Gastrocnemius medialis (tissue), 4 donors: ENCODE results near the gene CLMP. TPM values are rescaled to one million over a fixed set of nuclear protein-coding genes. Genes with fewer than 3 reads are reported as not detected.
A peak's percentile ranks its signal among the peaks of the same experiment; 100 is the strongest.
"Not testable (repeated sequence)": the region's sequence is repeated elsewhere in the genome, so short reads cannot be mapped to it uniquely, and the experiment has no call there.

Source experiments
- ATAC-seq, 2 donors: fragments of 150-250 bp; one replicate each; pipeline ENCODE4 v1.9.1; 2016
- DNase-seq, 2 donors: peaks; one replicate each; pipeline ENCODE4 v3.0.0-alpha.2; 2019
- H3K27ac ChIP-seq, 4 donors: fragments of 200-600 bp; sonication (generic); 1 replicate in 1 of 4; 2 replicates in 3 of 4; pipeline ENCODE4 v1.5.1; 2016 to 2018; ENCODE audit warnings: mild to moderate bottlenecking in 2 of 4, moderate library complexity in 1 of 4
- H3K27me3 ChIP-seq, 3 donors: fragments of 200-600 bp; sonication (generic) in 2 of 3; 1 replicate in 1 of 3; 2 replicates in 2 of 3; pipeline versions ENCODE4 v1.5.1 to v1.6.0; 2016 to 2019; ENCODE audit warnings: mild to moderate bottlenecking in 1 of 3, moderate library complexity in 1 of 3
- H3K36me3 ChIP-seq, 2 donors: fragments of 200-600 bp; sonication (generic) in 1 of 2; one replicate each; pipeline ENCODE4 v1.5.1; 2017 to 2018
- H3K4me1 ChIP-seq, 2 donors: fragments of 200-600 bp; sonication (generic) in 1 of 2; one replicate each; pipeline ENCODE4 v1.5.1; 2016 to 2017; ENCODE audit warnings: mild to moderate bottlenecking in 2 of 2
- H3K4me3 ChIP-seq, 4 donors: fragments of 200-600 bp; sonication (generic) in 3 of 4; 1 replicate in 1 of 4; 2 replicates in 3 of 4; pipeline ENCODE4 v1.5.1; 2016 to 2019; ENCODE audit warnings: mild to moderate bottlenecking in 2 of 4
- H3K9me3 ChIP-seq, 3 donors: fragments of 200-600 bp; sonication (generic) in 2 of 3; 1 replicate in 1 of 3; 2 replicates in 2 of 3; pipeline ENCODE4 v1.5.1; 2016 to 2019
- CTCF ChIP-seq, 5 experiments: fragments of 450-650 bp in 3 of 5; fragments of 200-600 bp in 2 of 5; sonication (generic) in 2 of 5; IDR thresholded peaks in 4 of 5; conservative IDR thresholded peaks in 1 of 5; 1 replicate in 4 of 5; 2 replicates in 1 of 5; pipeline ENCODE4 v1.5.1; 2016 to 2019; ENCODE audit warnings: antibody characterized with exemption in 5 of 5, mild to moderate bottlenecking in 3 of 5, moderate library complexity in 3 of 5
- POLR2A ChIP-seq, 2 donors: fragments of 450-650 bp; IDR thresholded peaks; one replicate each; pipeline ENCODE4 v1.6.1; 2017; ENCODE audit warnings: antibody characterized with exemption in 2 of 2, mild to moderate bottlenecking in 2 of 2, moderate library complexity in 2 of 2
- in situ Hi-C, 4 donors: fragments of 200-750 bp; cut with MboI; loops; one replicate each; pipeline versions ENCODE4 v1.15.0 to v1.8.0; 2017; ENCODE audit warnings: low sequenced_read_pairs in 4 of 4
- intact Hi-C: fragments of 100-400 bp; cut with DNase I; formaldehyde crosslinking; loops from one replicate; pipeline ENCODE4 v1.15.1; 2023; ENCODE audit warnings: low total_unique reads
- total RNA-seq, 4 donors: library from RNA; depleted of rRNA; stranded (reverse); fragments of >200 nt; gene quantifications; one replicate each; pipeline versions ENCODE4 v1.1.0 to v1.2.3, GENCODE V29; 2016

CLMP gene
- total RNA-seq, 4 donors from 2014 or later, result 2.3 to 12.5 (median 4.4) TPM

- no peaks in the 10 kb centered on the region for H3K9me3 ChIP-seq
- H3K36me3 ChIP-seq, result peaks cover 16 to 56% of the 10 kb centered on the region in 2 donors
- DNase-seq, result no peak
- in situ Hi-C loops (no loop called here), intact Hi-C loops (no loop called here)
- peak overlapping the region; percentile 88 to 99 (median 94) for H3K4me3 ChIP-seq
- no peaks in the 10 kb centered on the region for H3K27me3 ChIP-seq
- no peak for ATAC-seq
- H3K4me1 ChIP-seq, result peaks cover 67 to 69% of the 10 kb centered on the region in 2 donors
- H3K27ac ChIP-seq, result peak overlapping the region; percentile 97 to 99 (median 98)
- TF ChIP-seq CTCF (IDR thresholded peaks at IDR 0.05 in 4 of 5, conservative IDR thresholded peaks at IDR 0.05 in 1 of 5), result no peak
These were observed 134.6 kb downstream of the CLMP start for GRCh38 chr11:123060277-123061000.

- H3K9me3 ChIP-seq, H3K27me3 ChIP-seq, DNase-seq, in situ Hi-C loops, ATAC-seq: not testable (repeated sequence)
- Histone ChIP-seq H3K4me1 (peaks cover 63 to 69% of the 10 kb centered on the region in 2 donors), H3K27ac (peak overlapping the region; percentile 37 to 99 (median 76)), H3K4me3 (peak overlapping the region; percentile 88 to 99 (median 94)), H3K36me3 (peaks cover 16 to 68% of the 10 kb centered on the region in 2 donors)
- intact Hi-C loops, result loop anchor here (10.0 kb wide), 1 partner anchor 194 kb away; no protein-coding TSS in a partner anchor
These were observed 135.8 kb downstream of the CLMP start for GRCh38 chr11:123059041-123059920.

GRCh38 chr11:123057661-123058305 is 137.3 kb downstream of the CLMP start:
- Histone ChIP-seq H3K4me3 (no peak overlapping the region), H3K4me1 (peaks cover 54 to 65% of the 10 kb centered on the region in 2 donors), H3K9me3 (no peaks in the 10 kb centered on the region), H3K36me3 (peaks cover 16 to 80% of the 10 kb centered on the region in 2 donors), H3K27ac (peak overlapping the region in 3 of 4 donors; percentile 5 to 99 (median 53)), H3K27me3 (no peaks in the 10 kb centered on the region)
- in situ Hi-C loops, result no loop called here
- ATAC-seq, result no peak
- DNase-seq, result no peak
- intact Hi-C loops, result loop anchor here (10.0 kb wide), 1 partner anchor 193 kb away; no protein-coding TSS in a partner anchor
- TF ChIP-seq CTCF (IDR thresholded peaks at IDR 0.05 in 4 of 5, conservative IDR thresholded peaks at IDR 0.05 in 1 of 5), result no peak
- no peak for TF ChIP-seq POLR2A (IDR thresholded peaks at IDR 0.05)

GRCh38 chr11:123056835-123057491 is 138.1 kb downstream of the CLMP start:
- no peak for ATAC-seq
- no peaks in the 10 kb centered on the region for H3K9me3 ChIP-seq
- no peaks in the 10 kb centered on the region for H3K27me3 ChIP-seq
- in situ Hi-C loops (no loop called here), intact Hi-C loops (loop anchor here (10.0 kb wide), 1 partner anchor 192 kb away; no protein-coding TSS in a partner anchor)
- peaks cover 16 to 80% of the 10 kb centered on the region in 2 donors for H3K36me3 ChIP-seq
- peak overlapping the region in 1 of 4 donors; percentile 11 for H3K27ac ChIP-seq
- DNase-seq, result no peak
- TF ChIP-seq CTCF (IDR thresholded peaks at IDR 0.05 in 4 of 5, conservative IDR thresholded peaks at IDR 0.05 in 1 of 5), result no peak
- no peak for TF ChIP-seq POLR2A (IDR thresholded peaks at IDR 0.05)
- H3K4me3 ChIP-seq, result no peak overlapping the region
- peaks cover 54 to 65% of the 10 kb centered on the region in 2 donors for H3K4me1 ChIP-seq
